GM18951 (cell line): ENCODE data around the gene HDAC5.
"Not testable (repeated sequence)": the region's sequence is repeated elsewhere in the genome, so short reads cannot be mapped to it uniquely, and the experiment has no call there.

Experiments used
- POLR2A ChIP-seq: IDR thresholded peaks from 4 replicates; pipeline ENCODE4 v1.6.1; 2011; ENCODE audit warnings: mild to moderate bottlenecking; ENCODE audit not compliant: insufficient read length, insufficient read depth; ENCODE audit errors: extremely low read depth
- in situ Hi-C: fragments of 300-500 bp; cut with MboI; formaldehyde crosslinking; loops from one replicate; pipeline ENCODE4 v1.12.0; 2022; ENCODE audit warnings: low sequenced_read_pairs, mixed read lengths, inconsistent platforms; ENCODE audit not compliant: unreplicated experiment

The HDAC5 gene

GRCh38 chr17:44146375-44147346 is 23.2 kb upstream of the HDAC5 start:
- in situ Hi-C loops, result no loop called here
- no peak for TF ChIP-seq POLR2A

DNA sequence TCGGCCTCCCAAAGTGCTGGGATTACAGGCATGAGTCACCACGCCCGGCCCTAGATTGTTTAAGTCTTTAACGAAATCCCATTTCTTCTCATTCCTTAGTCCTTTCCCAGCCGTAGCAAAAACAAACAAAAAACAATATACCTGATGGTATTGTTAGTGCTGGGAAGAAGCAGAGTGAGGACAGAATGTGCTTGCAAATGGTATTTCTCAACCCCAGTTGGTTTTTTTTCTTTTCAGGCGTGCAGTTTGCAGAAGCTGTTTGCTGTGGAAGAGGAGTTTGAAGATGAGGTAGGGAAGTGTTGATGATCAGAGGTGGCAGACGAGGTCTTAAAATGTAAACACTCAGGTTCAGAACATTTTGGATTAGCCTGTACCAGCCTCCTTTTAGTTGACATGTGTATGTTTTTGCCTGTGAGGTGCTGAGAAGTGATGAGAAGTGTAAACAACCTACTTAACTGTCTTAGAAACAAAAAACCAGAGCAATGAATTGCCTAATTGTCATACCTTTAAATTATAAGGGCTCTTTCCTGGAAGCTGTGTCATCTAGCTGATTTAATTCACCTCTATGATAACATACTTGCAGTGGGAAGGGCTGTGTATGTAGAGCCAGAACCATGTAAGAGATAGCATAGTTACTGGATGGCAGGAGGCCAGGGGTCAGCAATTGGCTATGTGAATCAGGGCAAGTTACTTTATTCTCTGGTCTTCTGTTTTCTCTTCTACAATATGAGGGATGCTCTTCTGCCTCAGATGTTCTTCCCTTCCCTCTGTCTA is 21.7 kb upstream of the HDAC5 start:
- in situ Hi-C loops, result no loop called here
- TF ChIP-seq POLR2A, result no peak

GRCh38 chr17:44143921-44144320 is 20.5 kb upstream of the HDAC5 start:
- in situ Hi-C loops, result not testable (repeated sequence)

DNA sequence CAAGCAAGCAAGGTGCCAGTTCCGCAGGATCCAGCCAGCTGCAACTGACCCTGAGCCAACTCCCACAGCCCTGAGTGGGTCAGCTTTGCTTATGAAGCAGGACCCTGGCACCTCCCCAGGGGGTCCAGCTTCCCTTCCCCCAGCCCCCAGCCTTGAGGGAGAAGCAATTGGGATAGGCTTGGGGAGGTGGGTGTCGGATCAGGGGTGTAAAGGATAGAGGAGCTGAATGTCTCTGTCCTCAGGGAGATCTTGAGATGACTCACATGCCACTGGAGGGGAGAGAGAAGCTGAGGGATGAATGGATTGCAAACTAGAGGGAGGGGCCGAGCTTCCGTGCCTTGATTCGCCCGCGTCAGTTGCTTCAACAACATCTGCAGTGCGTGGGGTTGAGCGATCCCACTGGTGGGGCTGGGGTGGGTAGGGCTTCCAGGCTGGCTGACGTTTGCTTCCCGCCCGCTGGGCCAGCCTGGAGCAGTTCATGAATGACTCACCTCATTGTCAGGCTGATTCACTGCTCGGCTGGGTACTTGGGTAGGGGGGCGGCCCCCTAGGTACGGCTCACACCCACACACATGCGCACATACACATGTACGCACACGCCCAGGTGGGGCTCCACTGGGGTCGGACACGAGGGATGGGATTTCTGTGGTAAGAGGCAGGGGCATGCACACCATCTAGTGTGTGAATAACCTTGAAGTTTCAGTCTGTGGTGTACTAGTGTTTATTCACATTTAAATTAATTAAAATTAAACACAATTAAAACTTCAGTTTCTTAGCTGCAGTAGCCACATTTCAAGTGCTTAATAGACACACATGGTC is 14.7 kb upstream of the HDAC5 start:
- TF ChIP-seq POLR2A, result no peak
- in situ Hi-C loops, result no loop called here

- no peak for TF ChIP-seq POLR2A
- in situ Hi-C loops, result no loop called here
These were observed 11.5 kb upstream of the HDAC5 start for GRCh38 chr17:44134752-44135568.

DNA sequence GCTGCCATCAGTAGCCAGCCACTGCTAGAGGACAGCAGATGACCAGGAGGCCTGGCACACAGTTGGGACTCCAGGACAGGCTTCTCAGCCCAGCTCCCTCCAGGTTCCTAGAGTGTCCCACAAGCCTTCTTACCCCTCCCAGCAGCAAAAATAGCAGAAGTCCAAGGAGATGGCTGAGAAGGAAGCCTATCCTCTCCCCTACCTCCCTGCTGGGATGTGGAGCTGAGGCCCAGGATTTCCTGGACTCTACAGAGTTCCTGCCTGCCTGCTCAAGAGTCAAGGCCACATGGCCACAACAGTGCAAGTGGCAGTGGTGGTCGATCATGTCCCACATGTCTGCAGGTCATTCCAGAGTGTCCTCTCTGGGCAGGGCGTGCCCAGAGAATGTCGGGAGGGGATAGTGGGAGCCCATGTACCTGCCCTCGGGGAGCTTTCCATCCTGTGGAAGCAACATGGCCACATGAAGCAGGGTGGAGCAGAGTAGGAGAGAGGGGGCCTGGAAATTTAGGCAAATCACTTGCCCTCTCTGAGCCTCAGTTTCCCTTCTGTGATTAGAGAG is 10.6 kb upstream of the HDAC5 start:
- TF ChIP-seq POLR2A, result no peak
- in situ Hi-C loops, result no loop called here

- no peak for TF ChIP-seq POLR2A
- in situ Hi-C loops, result no loop called here
These were observed 8.9 kb upstream of the HDAC5 start for GRCh38 chr17:44132275-44132821.

- in situ Hi-C loops, result not testable (repeated sequence)
These were observed 7.9 kb upstream of the HDAC5 start for GRCh38 chr17:44131372-44131771.

DNA sequence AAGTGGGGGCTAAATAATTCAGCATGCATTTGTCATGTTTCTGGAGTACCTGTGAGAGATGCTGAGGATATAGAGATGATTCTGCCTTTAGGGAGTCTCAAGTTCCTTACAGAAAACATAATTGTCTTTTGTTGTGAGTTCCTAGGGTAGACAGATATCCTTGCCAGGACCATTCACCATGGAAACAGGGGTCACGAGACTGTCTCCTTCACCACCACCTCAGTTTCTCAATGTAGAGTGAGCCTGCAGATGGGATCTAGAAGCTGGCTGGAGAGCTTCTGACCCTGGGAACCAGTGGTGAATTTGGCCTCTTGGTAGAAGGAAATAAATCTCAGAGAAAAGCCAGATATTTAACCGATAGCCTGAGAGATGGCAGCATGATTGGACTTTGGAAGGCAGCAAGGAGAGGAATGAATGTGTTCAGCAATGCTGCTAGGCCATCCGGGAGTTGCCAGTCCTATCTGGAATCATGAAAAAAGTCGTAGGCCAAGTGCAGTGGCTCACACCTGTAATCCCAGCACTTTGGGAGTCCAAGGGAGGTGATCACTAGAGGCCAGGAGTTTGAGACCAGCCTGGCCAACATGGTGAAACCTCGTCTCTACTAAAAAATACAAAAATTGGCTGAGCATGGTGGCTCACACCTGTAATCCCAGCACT is 7.4 kb upstream of the HDAC5 start:
- in situ Hi-C loops, result no loop called here

GRCh38 chr17:44128383-44128782 is 4.9 kb upstream of the HDAC5 start:
- in situ Hi-C loops, result no loop called here
- no peak for TF ChIP-seq POLR2A

More for the DNA sequence above, 7.4 kb upstream of the HDAC5 start:
- TF ChIP-seq POLR2A, result no peak

GRCh38 chr17:44124118-44124438 is 637 bp upstream of the HDAC5 start:
- in situ Hi-C loops, result no loop called here
- no peak for TF ChIP-seq POLR2A
